ENCODE measurements around the gene C11orf54. TPM values are rescaled to one million over a fixed set of nuclear protein-coding genes. Genes with fewer than 3 reads are reported as not detected.

The C11orf54 gene
- total and polyA plus RNA-seq, 4 donors = 20.4 to 66.1 (median 22.0) TPM

GRCh38 chr11:93766504-93766903 lies 25.0 kb downstream of the C11orf54 start:
- H3K4me3 ChIP-seq = no peak overlapping the region
- H3K27ac ChIP-seq (ENCODE audit: low read depth in 1 of 2, low read length in 1 of 2) = no peak overlapping the region
- peaks cover 0 to 3% (median 0%) of the 10 kb centered on the region in 5 donors for H3K4me1 ChIP-seq (ENCODE audit: control insufficient read depth in 5 of 5, insufficient read depth in 5 of 5, low read length in 5 of 5)
- DNase-seq (peak in 2 of 3 donors; percentile 49 to 62), ATAC-seq (ENCODE audit: insufficient read depth, low FRiP score) (no peak)
- H3K9me3 ChIP-seq (ENCODE audit: control insufficient read depth in 4 of 4, insufficient read depth in 3 of 4, low read length in 3 of 4) = no peaks in the 10 kb centered on the region
- TF ChIP-seq CTCF (IDR thresholded peaks at IDR 0.05; ENCODE audit: control extremely low read depth, extremely low read depth) = no peak
- H3K36me3 ChIP-seq (ENCODE audit: control insufficient read depth in 4 of 4, insufficient read depth in 4 of 4, low read length in 4 of 4) = peaks cover 0 to 13% (median 9%) of the 10 kb centered on the region in 4 donors
- H3K27me3 ChIP-seq (ENCODE audit: control insufficient read depth in 3 of 3, insufficient read depth in 3 of 3, low read length in 2 of 3) = no peaks in the 10 kb centered on the region
- H3K9ac ChIP-seq (ENCODE audit: insufficient read depth in 1 of 2, low read length in 2 of 2) = no peak overlapping the region
- 74 to 87% methylated on average over 5 of the region's 5 CpGs for WGBS, 2 donors

GRCh38 chr11:93767018-93767417 lies 25.5 kb downstream of the C11orf54 start:
- ATAC-seq (ENCODE audit: insufficient read depth, low FRiP score) (peak; percentile 66), DNase-seq (no peak)
- H3K4me3 ChIP-seq = no peak overlapping the region
- TF ChIP-seq CTCF (IDR thresholded peaks at IDR 0.05; ENCODE audit: control extremely low read depth, extremely low read depth) = no peak
- peaks cover 0 to under 1% (median 0%) of the 10 kb centered on the region in 4 donors for H3K9me3 ChIP-seq (ENCODE audit: control insufficient read depth in 4 of 4, insufficient read depth in 3 of 4, low read length in 3 of 4)
- no peak overlapping the region for H3K9ac ChIP-seq (ENCODE audit: insufficient read depth in 1 of 2, low read length in 2 of 2)
- peaks cover 0 to 10% (median 7%) of the 10 kb centered on the region in 4 donors for H3K36me3 ChIP-seq (ENCODE audit: control insufficient read depth in 4 of 4, insufficient read depth in 4 of 4, low read length in 4 of 4)
- H3K27ac ChIP-seq (ENCODE audit: low read depth in 1 of 2, low read length in 1 of 2) = no peak overlapping the region
- no peaks in the 10 kb centered on the region for H3K27me3 ChIP-seq (ENCODE audit: control insufficient read depth in 3 of 3, insufficient read depth in 3 of 3, low read length in 2 of 3)
- WGBS, 2 donors = 80 to 85% methylated on average over 3 of the region's 3 CpGs
- peaks cover 0 to 3% (median 0%) of the 10 kb centered on the region in 5 donors for H3K4me1 ChIP-seq (ENCODE audit: control insufficient read depth in 5 of 5, insufficient read depth in 5 of 5, low read length in 5 of 5)

GRCh38 chr11:93770160-93770559 lies 28.7 kb downstream of the C11orf54 start:
- H3K36me3 ChIP-seq (ENCODE audit: control insufficient read depth in 4 of 4, insufficient read depth in 4 of 4, low read length in 4 of 4) = no peaks in the 10 kb centered on the region
- H3K27ac ChIP-seq (ENCODE audit: low read depth in 1 of 2, low read length in 1 of 2) = no peak overlapping the region
- no peak for TF ChIP-seq CTCF (IDR thresholded peaks at IDR 0.05; ENCODE audit: control extremely low read depth, extremely low read depth)
- H3K4me1 ChIP-seq (ENCODE audit: control insufficient read depth in 5 of 5, insufficient read depth in 5 of 5, low read length in 5 of 5) = peaks cover 0 to 3% (median 0%) of the 10 kb centered on the region in 5 donors
- H3K9ac ChIP-seq (ENCODE audit: insufficient read depth in 1 of 2, low read length in 2 of 2) = no peak overlapping the region
- 40 to 42% methylated on average over 1 of the region's 1 CpG for WGBS, 2 donors
- DNase-seq (no peak), ATAC-seq (ENCODE audit: insufficient read depth, low FRiP score) (no peak)
- H3K27me3 ChIP-seq (ENCODE audit: control insufficient read depth in 3 of 3, insufficient read depth in 3 of 3, low read length in 2 of 3) = no peaks in the 10 kb centered on the region
- peaks cover 0 to 11% (median 0%) of the 10 kb centered on the region in 4 donors for H3K9me3 ChIP-seq (ENCODE audit: control insufficient read depth in 4 of 4, insufficient read depth in 3 of 4, low read length in 3 of 4)
- H3K4me3 ChIP-seq = no peak overlapping the region

GRCh38 chr11:93772123-93772522 lies 30.7 kb downstream of the C11orf54 start:
- 96 to 98% methylated on average over 4 of the region's 4 CpGs for WGBS, 2 donors
- H3K36me3 ChIP-seq (ENCODE audit: control insufficient read depth in 4 of 4, insufficient read depth in 4 of 4, low read length in 4 of 4) = no peaks in the 10 kb centered on the region
- no peak overlapping the region for H3K4me3 ChIP-seq
- no peak for ATAC-seq (ENCODE audit: insufficient read depth, low FRiP score)
- H3K4me1 ChIP-seq (ENCODE audit: control insufficient read depth in 5 of 5, insufficient read depth in 5 of 5, low read length in 5 of 5) = no peaks in the 10 kb centered on the region
- H3K9ac ChIP-seq (ENCODE audit: insufficient read depth in 1 of 2, low read length in 2 of 2) = no peak overlapping the region
- peaks cover 0 to 11% (median 0%) of the 10 kb centered on the region in 4 donors for H3K9me3 ChIP-seq (ENCODE audit: control insufficient read depth in 4 of 4, insufficient read depth in 3 of 4, low read length in 3 of 4)
- no peak for TF ChIP-seq CTCF (IDR thresholded peaks at IDR 0.05; ENCODE audit: control extremely low read depth, extremely low read depth)
- no peak for DNase-seq
- H3K27ac ChIP-seq (ENCODE audit: low read depth in 1 of 2, low read length in 1 of 2) = no peak overlapping the region
- no peaks in the 10 kb centered on the region for H3K27me3 ChIP-seq (ENCODE audit: control insufficient read depth in 3 of 3, insufficient read depth in 3 of 3, low read length in 2 of 3)
